Smooth muscle cell (in vitro differentiated cells): Measurements from ENCODE around the gene WWOX. TPM values are rescaled to one million over a fixed set of nuclear protein-coding genes. Genes with fewer than 3 reads are reported as not detected.

Experiments
- DNase-seq: peaks from one replicate; lab custom pipeline; 2025; ENCODE audit not compliant: unreplicated experiment; lab: John Stamatoyannopoulos, UW
- H2AFZ ChIP-seq: fragments of 200-600 bp; sonication (generic); 2 replicates; pipeline ENCODE4 v1.6.0; 2016; ENCODE audit warnings: antibody characterized with exemption, low read depth, mild to moderate bottlenecking
- H3F3A ChIP-seq: fragments of 200-600 bp; sonication (generic); 2 replicates; pipeline ENCODE4 v1.6.0; 2017; ENCODE audit warnings: antibody characterized with exemption, low read depth
- H3K27ac ChIP-seq: fragments of 200-600 bp; sonication (generic); 2 replicates; pipeline ENCODE4 v1.5.1; 2016; ENCODE audit warnings: low read depth, mild to moderate bottlenecking
- H3K27me3 ChIP-seq: fragments of 200-600 bp; sonication (generic); 2 replicates; pipeline ENCODE4 v1.6.1; 2016; ENCODE audit warnings: low read depth, mild to moderate bottlenecking
- H3K36me3 ChIP-seq: fragments of 200-600 bp; sonication (generic); 2 replicates; pipeline ENCODE4 v1.5.1; 2016; ENCODE audit warnings: low read depth
- H3K4me1 ChIP-seq: fragments of 200-600 bp; sonication (generic); 2 replicates; pipeline ENCODE4 v1.5.1; 2016; ENCODE audit warnings: low read depth
- H3K4me2 ChIP-seq: fragments of 200-600 bp; sonication (generic); 2 replicates; pipeline ENCODE4 v1.6.0; 2016; ENCODE audit warnings: mild to moderate bottlenecking
- H3K4me3 ChIP-seq: fragments of 200-600 bp; sonication (generic); 2 replicates; pipeline ENCODE4 v1.5.1; 2016; ENCODE audit warnings: mild to moderate bottlenecking
- H3K79me2 ChIP-seq: fragments of 200-600 bp; sonication (generic); 2 replicates; pipeline ENCODE4 v1.6.0; 2016; ENCODE audit warnings: low read depth, mild to moderate bottlenecking
- H3K9ac ChIP-seq: fragments of 200-600 bp; sonication (generic); 2 replicates; pipeline ENCODE4 v1.6.0; 2016; ENCODE audit warnings: low read depth
- H3K9me3 ChIP-seq: fragments of 200-600 bp; sonication (generic); replicated peaks from 2 replicates; pipeline ENCODE4 v1.5.1; 2016; ENCODE audit warnings: low read depth
- H4K20me1 ChIP-seq: fragments of 200-600 bp; sonication (generic); 2 replicates; pipeline ENCODE4 v1.6.0; 2016; ENCODE audit warnings: low read depth
- CTCF ChIP-seq: fragments of 200-600 bp; sonication (generic); IDR thresholded peaks from 2 replicates; pipeline ENCODE4 v1.5.1; 2017; ENCODE audit warnings: borderline replicate concordance, mild to moderate bottlenecking, antibody characterized with exemption; ENCODE audit not compliant: insufficient read depth, poor library complexity, severe bottlenecking
- WGBS: methylation state at CpG from one replicate; pipeline ENCODE4 v1.1.7; 2016; ENCODE audit warnings: low lambda C conversion rate; 5-methylcytosine and 5-hydroxymethylcytosine counted together
- polyA plus RNA-seq: library from polyadenylated mRNA; unstranded; fragments of >200 nt; fragmentation: Nextera tagmentation; extraction: Ambion mirVana; gene quantifications from 2 replicates; pipeline ENCODE4 v1.2.1, GENCODE V29; 2016
- total RNA-seq: library from RNA; depleted of rRNA; stranded (reverse); fragments of >200 nt; gene quantifications from 2 replicates; pipeline ENCODE4 v1.2.3, GENCODE V29; 2014

Gene WWOX
- total and polyA plus RNA-seq, 2 experiments from 2014 or later, result 7.5 to 14.0 TPM

- Histone ChIP-seq H3F3A (no peaks in the 10 kb centered on the region), H3K36me3 (no peaks in the 10 kb centered on the region), H3K4me2 (no peak overlapping the region), H3K27ac (no peak overlapping the region), H3K4me3 (no peak overlapping the region), H3K79me2 (no peaks in the 10 kb centered on the region), H3K4me1 (no peaks in the 10 kb centered on the region), H3K27me3 (no peaks in the 10 kb centered on the region), H2AFZ (no peak overlapping the region), H3K9me3 (no peaks in the 10 kb centered on the region), H3K9ac (no peak overlapping the region), H4K20me1 (no peaks in the 10 kb centered on the region)
- WGBS, result 89% methylated on average over 6 of the region's 6 CpGs
- no peak for DNase-seq
- no peak for TF ChIP-seq CTCF
These were observed 1032.0 kb downstream of the WWOX start for GRCh38 chr16:79131321-79132075.

GRCh38 chr16:79132701-79133100 lies 1033.2 kb downstream of the WWOX start:
- WGBS, result 37% methylated on average over 3 of the region's 3 CpGs
- H3K9ac ChIP-seq, result no peak overlapping the region

GRCh38 chr16:79134300-79134699 lies 1034.8 kb downstream of the WWOX start:
- H2AFZ ChIP-seq, result no peak overlapping the region
- H3K4me3 ChIP-seq, result no peak overlapping the region
- no peak for TF ChIP-seq CTCF
- H3K27ac ChIP-seq, result no peak overlapping the region
- H3K27me3 ChIP-seq, result no peaks in the 10 kb centered on the region
- H3K36me3 ChIP-seq, result no peaks in the 10 kb centered on the region
- H3K9ac ChIP-seq, result no peak overlapping the region
- no peaks in the 10 kb centered on the region for H3F3A ChIP-seq
- H3K4me1 ChIP-seq, result no peaks in the 10 kb centered on the region
- H3K79me2 ChIP-seq, result no peaks in the 10 kb centered on the region
- no peak for DNase-seq
- H3K4me2 ChIP-seq, result no peak overlapping the region
- no peaks in the 10 kb centered on the region for H4K20me1 ChIP-seq
- 69% methylated on average over 5 of the region's 5 CpGs for WGBS
- no peaks in the 10 kb centered on the region for H3K9me3 ChIP-seq

More at GRCh38 chr16:79132701-79133100, 1033.2 kb downstream of the WWOX start:
- H3K4me2 ChIP-seq, result peak overlapping the region; percentile 9
- no peak overlapping the region for H3K4me3 ChIP-seq
- H3K79me2 ChIP-seq, result no peaks in the 10 kb centered on the region
- H2AFZ ChIP-seq, result no peak overlapping the region
- no peak for TF ChIP-seq CTCF
- H3K27me3 ChIP-seq, result no peaks in the 10 kb centered on the region
- no peaks in the 10 kb centered on the region for H3K36me3 ChIP-seq
- H4K20me1 ChIP-seq, result no peaks in the 10 kb centered on the region
- H3K9me3 ChIP-seq, result no peaks in the 10 kb centered on the region
- no peak for DNase-seq
- no peaks in the 10 kb centered on the region for H3K4me1 ChIP-seq
- no peaks in the 10 kb centered on the region for H3F3A ChIP-seq
- H3K27ac ChIP-seq, result no peak overlapping the region

GRCh38 chr16:79136955-79137354 lies 1037.5 kb downstream of the WWOX start:
- no peak overlapping the region for H3K27ac ChIP-seq
- DNase-seq, result no peak
- H2AFZ ChIP-seq, result no peak overlapping the region
- no peaks in the 10 kb centered on the region for H4K20me1 ChIP-seq
- no peak overlapping the region for H3K4me2 ChIP-seq
- no peak overlapping the region for H3K4me3 ChIP-seq
- no peak for TF ChIP-seq CTCF
- no peaks in the 10 kb centered on the region for H3K36me3 ChIP-seq
- H3K27me3 ChIP-seq, result peaks cover 4% of the 10 kb centered on the region
- H3K79me2 ChIP-seq, result no peaks in the 10 kb centered on the region
- 91% methylated on average over 7 of the region's 7 CpGs for WGBS
- no peaks in the 10 kb centered on the region for H3K9me3 ChIP-seq
- H3K4me1 ChIP-seq, result no peaks in the 10 kb centered on the region
- no peak overlapping the region for H3K9ac ChIP-seq
- no peaks in the 10 kb centered on the region for H3F3A ChIP-seq
